Chondrocyte (in vitro differentiated cells): ENCODE measurements around the gene UBE3B. TPM values are rescaled to one million over a fixed set of nuclear protein-coding genes. Genes with fewer than 3 reads are reported as not detected.

Experiments
- DNase-seq: peaks from one replicate; pipeline ENCODE4 v3.0.0; 2021; ENCODE audit warnings: mixed read lengths, low spot score
- H3K27ac Mint-ChIP-seq: one replicate; pipeline ENCODE4 v1.8.0; 2021; ENCODE audit warnings: mild to moderate bottlenecking, moderate library complexity, mixed read lengths; ENCODE audit not compliant: unreplicated experiment
- H3K27me3 Mint-ChIP-seq: 2 replicates; pipeline ENCODE4 v1.8.0; 2021; ENCODE audit warnings: low read depth, mixed read lengths
- H3K36me3 Mint-ChIP-seq: 2 replicates; pipeline ENCODE4 v1.8.0; 2021; ENCODE audit warnings: low read depth, mixed read lengths
- H3K4me1 Mint-ChIP-seq: 2 replicates; pipeline ENCODE4 v1.8.0; 2021; ENCODE audit warnings: low read depth, mild to moderate bottlenecking, mixed read lengths
- H3K4me3 Mint-ChIP-seq: one replicate; pipeline ENCODE4 v1.8.0; 2021; ENCODE audit warnings: mild to moderate bottlenecking, moderate library complexity, mixed read lengths; ENCODE audit not compliant: unreplicated experiment
- H3K9me3 Mint-ChIP-seq: 2 replicates; pipeline ENCODE4 v1.8.0; 2021; ENCODE audit warnings: low read depth, mixed read lengths
- total RNA-seq: library from RNA; stranded (reverse); gene quantifications from 3 replicates; pipeline ENCODE4 v1.2.1, GENCODE V29; 2021
- TF ChIP-seq, protein P1 (sequence below): fragments of 200-600 bp; sonication (generic); IDR thresholded peaks from 2 replicates; pipeline ENCODE4 v1.5.0; 2021; ENCODE audit warnings: antibody characterized with exemption, mild to moderate bottlenecking, moderate library complexity

The UBE3B gene
- total RNA-seq, 1 donor from 2014 or later = 32.9 TPM

DNA sequence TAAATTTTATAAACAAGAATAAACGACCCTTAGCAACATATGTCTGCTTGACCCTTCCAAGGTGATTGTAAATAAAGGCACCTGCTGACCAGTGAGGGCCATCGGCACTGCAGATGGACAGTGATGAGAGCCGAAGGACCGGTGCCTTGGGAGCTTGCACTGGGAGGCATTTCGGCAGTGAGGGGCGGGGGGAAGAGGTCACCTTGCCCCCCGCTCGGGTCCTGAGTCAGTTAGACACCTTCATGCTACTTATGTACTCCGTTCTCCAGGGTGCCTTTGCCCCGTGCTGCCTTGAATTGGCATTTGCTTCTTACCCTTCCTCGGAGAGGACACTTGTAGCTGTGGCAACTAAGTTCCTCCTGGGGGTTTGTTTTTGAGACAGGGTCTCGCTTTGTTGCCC lies 72.8 kb downstream of the UBE3B start:
- peaks cover 15% of the 10 kb centered on the region for H3K27me3 Mint-ChIP-seq

DNA sequence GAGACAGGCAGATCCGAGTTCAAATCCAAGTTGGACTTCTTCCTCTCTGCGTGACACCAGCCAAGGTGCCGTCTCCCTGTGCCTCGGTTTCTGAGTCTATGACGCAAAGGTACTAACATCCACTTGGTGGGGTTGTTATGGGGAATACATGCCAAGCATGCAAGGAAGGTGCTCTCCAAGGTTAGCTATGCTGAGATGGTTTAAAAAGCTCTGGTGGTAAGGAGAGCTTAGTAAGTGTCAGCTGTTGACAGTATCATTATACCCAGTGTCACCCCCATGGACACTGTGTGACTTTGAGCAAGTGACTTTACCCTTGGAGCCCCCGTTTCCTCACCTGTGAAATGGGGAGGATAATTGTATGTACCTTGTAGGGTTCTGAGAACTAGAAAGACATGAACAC lies 73.7 kb downstream of the UBE3B start:
- Mint-ChIP-seq H3K27me3 (peaks cover 18% of the 10 kb centered on the region), H3K4me3 (no peak overlapping the region), H3K4me1 (no peaks in the 10 kb centered on the region), H3K27ac (no peak overlapping the region), H3K9me3 (no peaks in the 10 kb centered on the region), H3K36me3 (no peaks in the 10 kb centered on the region)
- DNase-seq = no peak
- TF ChIP-seq, protein P1, sequence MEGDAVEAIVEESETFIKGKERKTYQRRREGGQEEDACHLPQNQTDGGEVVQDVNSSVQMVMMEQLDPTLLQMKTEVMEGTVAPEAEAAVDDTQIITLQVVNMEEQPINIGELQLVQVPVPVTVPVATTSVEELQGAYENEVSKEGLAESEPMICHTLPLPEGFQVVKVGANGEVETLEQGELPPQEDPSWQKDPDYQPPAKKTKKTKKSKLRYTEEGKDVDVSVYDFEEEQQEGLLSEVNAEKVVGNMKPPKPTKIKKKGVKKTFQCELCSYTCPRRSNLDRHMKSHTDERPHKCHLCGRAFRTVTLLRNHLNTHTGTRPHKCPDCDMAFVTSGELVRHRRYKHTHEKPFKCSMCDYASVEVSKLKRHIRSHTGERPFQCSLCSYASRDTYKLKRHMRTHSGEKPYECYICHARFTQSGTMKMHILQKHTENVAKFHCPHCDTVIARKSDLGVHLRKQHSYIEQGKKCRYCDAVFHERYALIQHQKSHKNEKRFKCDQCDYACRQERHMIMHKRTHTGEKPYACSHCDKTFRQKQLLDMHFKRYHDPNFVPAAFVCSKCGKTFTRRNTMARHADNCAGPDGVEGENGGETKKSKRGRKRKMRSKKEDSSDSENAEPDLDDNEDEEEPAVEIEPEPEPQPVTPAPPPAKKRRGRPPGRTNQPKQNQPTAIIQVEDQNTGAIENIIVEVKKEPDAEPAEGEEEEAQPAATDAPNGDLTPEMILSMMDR = no peak

More for the DNA sequence above, 72.8 kb downstream of the UBE3B start:
- Mint-ChIP-seq H3K9me3 (no peaks in the 10 kb centered on the region), H3K4me1 (peaks cover 2% of the 10 kb centered on the region), H3K36me3 (no peaks in the 10 kb centered on the region), H3K4me3 (no peak overlapping the region), H3K27ac (no peak overlapping the region)
- peak; percentile 35 for DNase-seq
- TF ChIP-seq, protein P1 = no peak

DNA sequence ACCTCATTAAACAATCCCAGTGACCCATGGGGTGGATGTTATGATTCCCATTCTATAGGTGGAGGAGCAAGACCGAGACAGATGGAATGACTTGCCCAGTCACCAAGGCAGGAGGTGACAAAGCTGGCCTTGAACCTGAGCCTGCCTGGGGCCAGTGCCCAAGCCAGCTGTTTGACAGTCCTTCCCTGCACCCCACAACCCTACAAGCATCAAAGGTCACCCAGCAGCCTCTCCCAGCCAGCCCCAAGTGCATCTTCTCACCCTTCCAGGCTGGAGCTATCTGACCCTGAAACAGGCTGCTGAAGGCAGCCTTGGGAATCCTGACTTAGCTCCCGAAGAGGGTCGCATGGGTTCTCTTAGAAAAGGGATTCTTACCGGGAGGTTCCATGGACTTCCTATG lies 75.5 kb downstream of the UBE3B start:
- Mint-ChIP-seq H3K27ac (no peak overlapping the region), H3K9me3 (no peaks in the 10 kb centered on the region), H3K27me3 (peaks cover 18% of the 10 kb centered on the region), H3K4me1 (no peaks in the 10 kb centered on the region), H3K36me3 (no peaks in the 10 kb centered on the region), H3K4me3 (no peak overlapping the region)
- no peak for DNase-seq
- TF ChIP-seq, protein P1 = no peak

DNA sequence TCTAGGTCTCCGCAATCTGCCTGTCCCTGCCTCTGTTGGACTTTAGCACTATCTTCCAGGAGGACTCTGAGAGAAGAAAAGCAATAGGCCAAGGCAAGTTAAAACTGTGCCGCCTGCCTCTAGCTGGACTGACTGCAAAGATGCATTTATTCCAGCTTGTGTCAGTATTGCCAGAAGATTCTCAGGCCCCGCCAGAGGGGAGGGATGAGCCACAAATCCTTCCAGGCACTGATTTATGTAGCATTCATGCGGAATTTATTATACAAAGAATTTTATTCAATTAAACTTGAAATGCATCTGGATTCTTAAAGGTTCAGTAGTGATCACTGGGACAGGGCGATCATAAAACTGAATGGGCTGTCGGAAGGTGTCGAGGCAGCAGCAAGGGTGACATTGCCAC lies 76.0 kb downstream of the UBE3B start:
- Mint-ChIP-seq H3K9me3 (no peaks in the 10 kb centered on the region), H3K4me3 (no peak overlapping the region), H3K27ac (no peak overlapping the region), H3K36me3 (no peaks in the 10 kb centered on the region), H3K27me3 (peaks cover 18% of the 10 kb centered on the region), H3K4me1 (no peaks in the 10 kb centered on the region)
- DNase-seq = no peak
- TF ChIP-seq, protein P1 = no peak

DNA sequence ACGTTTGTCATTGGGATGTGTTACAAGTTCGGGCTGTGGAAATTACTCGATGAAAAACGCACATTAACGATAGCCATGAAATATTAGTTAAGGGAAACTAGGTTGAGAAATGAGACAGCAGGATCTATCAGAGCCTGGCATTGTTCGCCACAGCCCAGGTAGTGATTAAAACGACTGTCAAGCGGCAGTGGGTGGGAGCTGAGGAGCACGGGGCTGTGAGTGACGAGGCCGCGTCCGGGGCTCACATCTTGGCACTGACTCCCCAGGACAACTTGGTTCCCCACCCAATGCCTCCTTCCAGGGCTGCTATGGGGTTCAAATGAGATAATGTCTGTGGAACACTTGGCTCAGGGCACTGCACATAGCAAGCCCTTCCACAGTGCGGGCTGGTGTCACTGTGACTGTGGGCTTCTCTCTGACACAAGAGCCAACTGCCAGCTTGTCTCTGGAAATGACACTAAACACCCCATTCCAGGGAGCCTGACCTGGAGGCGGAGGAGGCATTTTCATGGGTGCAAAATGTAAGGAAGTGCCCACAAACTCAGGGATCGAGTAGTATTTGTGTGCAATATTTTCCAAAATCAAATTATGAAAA lies 76.6 kb downstream of the UBE3B start:
- no peak overlapping the region for H3K4me3 Mint-ChIP-seq
- H3K27me3 Mint-ChIP-seq = peaks cover 16% of the 10 kb centered on the region
- H3K27ac Mint-ChIP-seq = no peak overlapping the region
- TF ChIP-seq, protein P1 = no peak
- no peaks in the 10 kb centered on the region for H3K9me3 Mint-ChIP-seq
- H3K36me3 Mint-ChIP-seq = peaks cover 1% of the 10 kb centered on the region
- no peak for DNase-seq
- no peaks in the 10 kb centered on the region for H3K4me1 Mint-ChIP-seq
